Chondrocyte (in vitro differentiated cells): ENCODE results near the gene FLYWCH1. TPM values are rescaled to one million over a fixed set of nuclear protein-coding genes. Genes with fewer than 3 reads are reported as not detected.

Experiments
- DNase-seq: peaks from one replicate; pipeline ENCODE4 v3.0.0; 2021; ENCODE audit warnings: mixed read lengths, low spot score
- H3K27ac Mint-ChIP-seq: one replicate; pipeline ENCODE4 v1.8.0; 2021; ENCODE audit warnings: mild to moderate bottlenecking, moderate library complexity, mixed read lengths; ENCODE audit not compliant: unreplicated experiment
- H3K27me3 Mint-ChIP-seq: 2 replicates; pipeline ENCODE4 v1.8.0; 2021; ENCODE audit warnings: low read depth, mixed read lengths
- H3K36me3 Mint-ChIP-seq: 2 replicates; pipeline ENCODE4 v1.8.0; 2021; ENCODE audit warnings: low read depth, mixed read lengths
- H3K4me1 Mint-ChIP-seq: 2 replicates; pipeline ENCODE4 v1.8.0; 2021; ENCODE audit warnings: low read depth, mild to moderate bottlenecking, mixed read lengths
- H3K4me3 Mint-ChIP-seq: one replicate; pipeline ENCODE4 v1.8.0; 2021; ENCODE audit warnings: mild to moderate bottlenecking, moderate library complexity, mixed read lengths; ENCODE audit not compliant: unreplicated experiment
- H3K9me3 Mint-ChIP-seq: 2 replicates; pipeline ENCODE4 v1.8.0; 2021; ENCODE audit warnings: low read depth, mixed read lengths
- CTCF ChIP-seq: fragments of 200-600 bp; sonication (generic); IDR thresholded peaks from 2 replicates; pipeline ENCODE4 v1.5.0; 2021; ENCODE audit warnings: antibody characterized with exemption, mild to moderate bottlenecking, moderate library complexity
- total RNA-seq: library from RNA; stranded (reverse); gene quantifications from 3 replicates; pipeline ENCODE4 v1.2.1, GENCODE V29; 2021

The FLYWCH1 gene
- total RNA-seq, 1 donor from 2014 or later = 47.1 TPM

GRCh38 chr16:2971134-2971984, 59.6 kb downstream of the FLYWCH1 start:
- H3K9me3 Mint-ChIP-seq = no peaks in the 10 kb centered on the region
- DNase-seq = no peak
- no peaks in the 10 kb centered on the region for H3K27me3 Mint-ChIP-seq
- H3K4me3 Mint-ChIP-seq = no peak overlapping the region
- H3K36me3 Mint-ChIP-seq = no peaks in the 10 kb centered on the region
- H3K4me1 Mint-ChIP-seq = peaks cover 13% of the 10 kb centered on the region
- H3K27ac Mint-ChIP-seq = no peak overlapping the region
- TF ChIP-seq CTCF = no peak

GRCh38 chr16:2971985-2972784, 60.5 kb downstream of the FLYWCH1 start:
- Mint-ChIP-seq H3K27ac (no peak overlapping the region), H3K9me3 (no peaks in the 10 kb centered on the region), H3K27me3 (no peaks in the 10 kb centered on the region), H3K36me3 (no peaks in the 10 kb centered on the region), H3K4me3 (no peak overlapping the region), H3K4me1 (peaks cover 13% of the 10 kb centered on the region)
- DNase-seq = no peak
- TF ChIP-seq CTCF = no peak

GRCh38 chr16:2973093-2973492, 61.4 kb downstream of the FLYWCH1 start:
- no peaks in the 10 kb centered on the region for H3K27me3 Mint-ChIP-seq
- H3K9me3 Mint-ChIP-seq = no peaks in the 10 kb centered on the region
- H3K36me3 Mint-ChIP-seq = no peaks in the 10 kb centered on the region
- H3K4me3 Mint-ChIP-seq = no peak overlapping the region
- H3K27ac Mint-ChIP-seq = no peak overlapping the region
- no peak for DNase-seq
- TF ChIP-seq CTCF = no peak
- peaks cover 12% of the 10 kb centered on the region for H3K4me1 Mint-ChIP-seq

- TF ChIP-seq CTCF = no peak
- no peaks in the 10 kb centered on the region for H3K27me3 Mint-ChIP-seq
- no peaks in the 10 kb centered on the region for H3K9me3 Mint-ChIP-seq
- H3K36me3 Mint-ChIP-seq = no peaks in the 10 kb centered on the region
- no peak for DNase-seq
- no peak overlapping the region for H3K27ac Mint-ChIP-seq
- no peak overlapping the region for H3K4me3 Mint-ChIP-seq
- H3K4me1 Mint-ChIP-seq = peaks cover 5% of the 10 kb centered on the region
These were observed 62.0 kb downstream of the FLYWCH1 start for GRCh38 chr16:2973605-2974318.
